K562 (cell line): ENCODE results near the gene ADAMTS1. TPM values are rescaled to one million over a fixed set of nuclear protein-coding genes. Genes with fewer than 3 reads are reported as not detected.

Experiments used
- ATAC-seq: fragments of 200-7000 bp; cut with Tn5 transposase; 3 replicates; pipeline ENCODE4 v1.9.1; 2020; ENCODE audit warnings: moderate library complexity
- BruUV-seq: library from RNA; stranded (reverse); fragments of 400-500 nt; replicated peaks from 2 replicates; lab custom pipeline; 2021; lab: Mats Ljungman, UMichigan
- CTCF ChIA-PET: fragments of 300-600 bp; formaldehyde crosslinking; extraction: SDS; loops from one replicate; lab custom pipeline; 2021; ENCODE audit warnings: low intra/inter-chr PET ratio; lab: Yijun Ruan, JAX
- POLR2A ChIA-PET: fragments of 300-600, 350-650 bp; sonication (Branson Sonifier 250); formaldehyde crosslinking; extraction: SDS; loops from one replicate; lab custom pipeline; 2021; ENCODE audit warnings: antibody characterized with exemption, inconsistent platforms; lab: Yijun Ruan, JAX
- DNase-seq, 4 experiments: peaks; one replicate each; pipeline versions ENCODE4 v3.0.0 to v3.0.0-alpha.2; 2011 to 2018; ENCODE audit warnings: low spot score in 3 of 4, mixed read lengths in 3 of 4; ENCODE audit errors: extremely low read depth in 1 of 4
- FAIRE-seq: peaks from 2 replicates; lab custom pipeline; 2011; peaks lifted over from hg19 to GRCh38; lab: Jason Lieb, UNC
- H2AFZ ChIP-seq: 2 replicates; pipeline ENCODE4 v1.6.0; 2011; ENCODE audit warnings: low read depth, low read length, control low read depth, inconsistent platforms
- H3K27ac ChIP-seq: fragments of 200-600 bp; 3 replicates; pipeline ENCODE4 v1.8.0; 2011; ENCODE audit warnings: low read depth, mild to moderate bottlenecking, control low read depth, inconsistent platforms, low read length, moderate library complexity, mixed read lengths; ENCODE audit errors: extremely low read depth
- H3K27me3 ChIP-seq, 2 experiments: fragments of 300-600 bp in 1 of 2; 2 replicates in 1 of 2; 3 replicates in 1 of 2; pipeline versions ENCODE4 v1.6.0 to v1.8.0; 2011; ENCODE audit warnings: inconsistent platforms in 2 of 2, low read length in 2 of 2, mild to moderate bottlenecking in 1 of 2, mixed read lengths in 1 of 2, moderate library complexity in 1 of 2; ENCODE audit not compliant: control insufficient read depth in 2 of 2, insufficient read depth in 2 of 2
- H3K36me3 ChIP-seq: fragments of 300-600 bp; 3 replicates; pipeline ENCODE4 v1.8.0; 2011; ENCODE audit warnings: mild to moderate bottlenecking, low read length, inconsistent platforms; ENCODE audit not compliant: control insufficient read depth, insufficient read depth
- H3K4me1 ChIP-seq, 2 experiments: fragments of 200-600 bp in 1 of 2; replicated peaks in 1 of 2; 2 replicates in 1 of 2; 3 replicates in 1 of 2; pipeline versions ENCODE4 v1.5.1 to v1.8.0; 2011; ENCODE audit warnings: inconsistent platforms in 2 of 2, low read length in 2 of 2, mild to moderate bottlenecking in 1 of 2, mixed read lengths in 1 of 2, moderate library complexity in 1 of 2; ENCODE audit not compliant: control insufficient read depth in 2 of 2, insufficient read depth in 2 of 2
- H3K4me2 ChIP-seq: 2 replicates; pipeline ENCODE4 v1.6.1; 2011; ENCODE audit warnings: low read length, control low read depth, inconsistent platforms, mixed read lengths; ENCODE audit not compliant: insufficient read depth
- H3K4me3 ChIP-seq: fragments of 200-600 bp; sonication (generic), shearing (Covaris generic); 2 replicates; pipeline ENCODE4 v1.5.1; 2016; ENCODE audit warnings: control low read depth, inconsistent platforms
- H3K79me2 ChIP-seq: fragments of 200-600 bp; 3 replicates; pipeline ENCODE4 v1.8.0; 2011; ENCODE audit warnings: low read length, inconsistent platforms; ENCODE audit not compliant: control insufficient read depth, insufficient read depth
- H3K9ac ChIP-seq, 2 experiments: 2 replicates each; pipeline versions ENCODE4 v1.6.0 to v1.6.1; 2011; ENCODE audit warnings: low read depth in 2 of 2, low read length in 2 of 2, control low read depth in 1 of 2, inconsistent platforms in 1 of 2, mild to moderate bottlenecking in 1 of 2, mixed read lengths in 1 of 2; ENCODE audit not compliant: insufficient read depth in 1 of 2
- H3K9me1 ChIP-seq: one replicate; pipeline ENCODE4 v1.6.0; 2011; ENCODE audit warnings: inconsistent platforms, mild to moderate bottlenecking, low read length, moderate library complexity; ENCODE audit not compliant: control insufficient read depth, insufficient read depth
- H3K9me3 ChIP-seq: replicated peaks from 2 replicates; pipeline ENCODE4 v1.5.1; 2011; ENCODE audit warnings: low read depth, low read length, inconsistent platforms; ENCODE audit not compliant: control insufficient read depth, insufficient read depth
- H4K20me1 ChIP-seq: replicated peaks from 2 replicates; pipeline ENCODE4 v1.6.1; 2011; ENCODE audit warnings: low read length, inconsistent platforms, mixed read lengths; ENCODE audit not compliant: control insufficient read depth, insufficient read depth
- ETV1 ChIP-seq: fragments of 450-650 bp; conservative IDR thresholded peaks from 2 replicates; pipeline ENCODE4 v1.6.1; 2016; ENCODE audit warnings: missing genetic modification characterization, control low read depth, low read depth, missing compliant biosample characterization
- FOXP1 ChIP-seq: sonication (generic); formaldehyde crosslinking; IDR thresholded peaks from 2 replicates; pipeline ENCODE4 v1.8.0; 2022; ENCODE audit warnings: mild to moderate bottlenecking, missing genetic modification reagents
- ILF3 ChIP-seq: fragments of 450-650 bp; IDR thresholded peaks from 2 replicates; pipeline ENCODE4 v1.6.1; 2018; ENCODE audit warnings: antibody characterized with exemption, mild to moderate bottlenecking, moderate library complexity, borderline replicate concordance
- KAT8 ChIP-seq: fragments of 450-650 bp; IDR thresholded peaks from 2 replicates; pipeline ENCODE4 v1.6.1; 2016; ENCODE audit warnings: low read depth, mild to moderate bottlenecking
- MXI1 ChIP-seq: IDR thresholded peaks from 2 replicates; pipeline ENCODE4 v1.6.1; 2011; ENCODE audit warnings: low read depth, mild to moderate bottlenecking, improper control_type of control experiment, low read length
- MYC ChIP-seq, 2 experiments: fragments of 250-450 bp in 1 of 2; sonication (Bioruptor Pico) in 1 of 2; IDR thresholded peaks; 2 replicates each; pipeline versions ENCODE4 v1.5.1 to v1.6.1; 2012 to 2021; ENCODE audit warnings: low read depth in 2 of 2, borderline replicate concordance in 1 of 2, improper control_type of control experiment in 1 of 2, low read length in 1 of 2, mild to moderate bottlenecking in 1 of 2, moderate library complexity in 1 of 2
- PHF8 ChIP-seq: fragments of 200-600 bp; sonication (generic); IDR thresholded peaks from 2 replicates; pipeline ENCODE4 v1.6.1; 2012; ENCODE audit warnings: mixed run types, mild to moderate bottlenecking, inconsistent platforms, low read length, moderate library complexity, borderline replicate concordance
- SRSF9 ChIP-seq: fragments of 200-400 bp; formaldehyde crosslinking; IDR thresholded peaks from 2 replicates; pipeline ENCODE4 v1.6.1; 2017; ENCODE audit warnings: low read depth, low read length, borderline replicate concordance
- ZNF140 ChIP-seq: fragments of 250-450 bp; sonication (Bioruptor Pico); IDR thresholded peaks from 2 replicates; pipeline ENCODE4 v1.8.0; 2021; ENCODE audit warnings: moderate library complexity, mild to moderate bottlenecking, inconsistent platforms
- ZNF23 ChIP-seq: fragments of 250-450 bp; sonication (Bioruptor Pico); IDR thresholded peaks from 2 replicates; pipeline ENCODE4 v1.4.0; 2020; ENCODE audit warnings: mild to moderate bottlenecking
- ZNF282 ChIP-seq: sonication (generic); formaldehyde crosslinking; IDR thresholded peaks from 2 replicates; pipeline ENCODE4 v1.8.1; 2023; ENCODE audit warnings: missing genetic modification reagents
- ZNF398 ChIP-seq: fragments of 250-450 bp; sonication (Bioruptor Pico); IDR thresholded peaks from 2 replicates; pipeline ENCODE4 v1.8.0; 2021; ENCODE audit warnings: moderate library complexity, mild to moderate bottlenecking, inconsistent platforms
- ZNF76 ChIP-seq: fragments of 250-450 bp; sonication (Bioruptor Pico); IDR thresholded peaks from 2 replicates; pipeline ENCODE4 v1.4.0; 2020; ENCODE audit warnings: mild to moderate bottlenecking, moderate library complexity, borderline replicate concordance
- WGBS: fragments of 100-300 bp; shearing (Covaris generic); methylation state at CpG from one replicate; pipeline ENCODE4 v1.1.6; 2016; ENCODE audit warnings: low coverage, mixed read lengths; ENCODE audit not compliant: insufficient coverage; ENCODE audit errors: missing lambda C conversion rate; 5-methylcytosine and 5-hydroxymethylcytosine counted together
- in situ Hi-C: fragments of 300-500 bp; cut with MboI; formaldehyde crosslinking; loops from 4 replicates; pipeline ENCODE4 v1.15.0; 2018; ENCODE audit warnings: inconsistent platforms, mixed read lengths
- intact Hi-C: fragments of 100-400 bp; cut with micrococcal nuclease; formaldehyde crosslinking; loops from 2 replicates; pipeline ENCODE4 v1.14.2; 2022
- polyA plus RNA-seq, 8 experiments: library from polyadenylated mRNA; depleted of rRNA in 4 of 8; stranded (reverse) in 5 of 8; unstranded in 3 of 8; fragments of >200 nt; fragmentation: Nextera tagmentation in 2 of 8; fragmentation: Illumina TruSeq in 1 of 8; extraction: Ambion mirVana in 2 of 8; extraction: Trizol in 1 of 8; gene quantifications; 2 replicates each; pipeline versions ENCODE4 v1.2.1 to v1.2.3, GENCODE V29; 2011 to 2014; ENCODE audit warnings: inconsistent platforms in 1 of 8, missing spikeins in 1 of 8
- total RNA-seq, 7 experiments: library from RNA; depleted of rRNA in 6 of 7; stranded (reverse); fragments of >200 nt in 6 of 7; fragmentation: Illumina TruSeq in 2 of 7; extraction: Trizol in 2 of 7; gene quantifications; 2 replicates each; pipeline versions ENCODE4 v1.2.1 to v1.2.3, GENCODE V29; 2011 to 2021; ENCODE audit warnings: low replicate concordance in 1 of 7

The ADAMTS1 gene
- total and polyA plus RNA-seq, 9 of the 15 experiments (the other 6 are each of a cell fraction or from before 2014, with no cell fraction given), result 0.01 to 0.58 TPM; not detected in 7

- BruUV-seq, result no TSS peak
- Histone ChIP-seq H3K4me1 (no peaks in the 10 kb centered on the region), H3K9me3 (no peaks in the 10 kb centered on the region; the same call in 1 of the 2 replicates), H3K27ac (no peak overlapping the region), H2AFZ (no peak overlapping the region), H3K4me3 (no peak overlapping the region), H4K20me1 (no peaks in the 10 kb centered on the region), H3K9ac (no peak overlapping the region), H3K4me2 (no peak overlapping the region), H3K36me3 (no peaks in the 10 kb centered on the region), H3K79me2 (no peaks in the 10 kb centered on the region), H3K9me1 (no peaks in the 10 kb centered on the region), H3K27me3 (no peaks in the 10 kb centered on the region)
- CTCF ChIA-PET, result no interaction called here
- no peak for DNase-seq
- POLR2A ChIA-PET, result no interaction called here
- ATAC-seq, result no peak
- WGBS, result 0% methylated on average over 2 of the region's 2 CpGs
- TF ChIP-seq MXI1 (no peak), ZNF23 (CRISPR knock-in tag) (no peak), ETV1 (tag) (no peak), MYC (IDR thresholded peaks at IDR 0.05; ENCODE audit: low read depth, low read length) (no peak), MYC (CRISPR knock-in tag; IDR thresholded peaks at IDR 0.05; ENCODE audit: borderline replicate concordance, low read depth) (no peak), KAT8 (no peak), ILF3 (no peak), ZNF398 (no peak), PHF8 (no peak), FOXP1 (CRISPR knock-in tag) (no peak), SRSF9 (no peak), ZNF282 (CRISPR knock-in tag) (no peak), ZNF140 (CRISPR knock-in tag) (no peak), ZNF76 (CRISPR knock-in tag) (no peak)
- FAIRE-seq, result no peak
- in situ Hi-C loops, result no loop called here
- intact Hi-C loops, result no loop called here
Observed at GRCh38 chr21:26818906-26819305, 26.3 kb downstream of the ADAMTS1 start.
